GM23338 (cell line): ENCODE results near the gene KIF4B. TPM values are rescaled to one million over a fixed set of nuclear protein-coding genes. Genes with fewer than 3 reads are reported as not detected.
"Not testable (repeated sequence)": the region's sequence is repeated elsewhere in the genome, so short reads cannot be mapped to it uniquely, and the experiment has no call there.

ENCODE experiments used
- ATAC-seq: fragments of 200-7000 bp; cut with Tn5 transposase; 3 replicates; pipeline ENCODE4 v1.9.1; 2020
- DNase-seq: peaks from one replicate; pipeline ENCODE4 v3.0.0-alpha.2; 2015; ENCODE audit warnings: low spot score
- H2AFZ ChIP-seq: fragments of 200-600 bp; sonication (generic); 2 replicates; pipeline ENCODE4 v1.8.0; 2016; ENCODE audit warnings: antibody characterized with exemption, mild to moderate bottlenecking, moderate library complexity
- H3F3A ChIP-seq: fragments of 200-600 bp; sonication (generic); replicated peaks from 2 replicates; pipeline ENCODE4 v1.8.0; 2017; ENCODE audit warnings: antibody characterized with exemption, mixed run types, low read depth
- H3K27ac ChIP-seq: fragments of 200-600 bp; sonication (generic); 2 replicates; pipeline ENCODE4 v1.6.1; 2016; ENCODE audit warnings: low read depth
- H3K27me3 ChIP-seq: fragments of 200-600 bp; sonication (generic); 2 replicates; pipeline ENCODE4 v1.8.0; 2016; ENCODE audit warnings: mild to moderate bottlenecking, mixed run types, moderate library complexity; ENCODE audit not compliant: insufficient read depth
- H3K36me3 ChIP-seq: fragments of 200-600 bp; sonication (generic); 2 replicates; pipeline ENCODE4 v1.8.0; 2016; ENCODE audit warnings: mild to moderate bottlenecking; ENCODE audit not compliant: insufficient read depth
- H3K4me1 ChIP-seq: fragments of 200-600 bp; sonication (generic); 2 replicates; pipeline ENCODE4 v1.8.0; 2016; ENCODE audit warnings: mild to moderate bottlenecking, moderate library complexity; ENCODE audit not compliant: insufficient read depth
- H3K4me2 ChIP-seq: fragments of 200-600 bp; sonication (generic); 2 replicates; pipeline ENCODE4 v1.7.1; 2017; ENCODE audit warnings: mixed run types
- H3K4me3 ChIP-seq: fragments of 200-600 bp; sonication (generic); 2 replicates; pipeline ENCODE4 v1.6.1; 2016; ENCODE audit warnings: mixed run types
- H3K79me2 ChIP-seq: fragments of 200-600 bp; sonication (generic); replicated peaks from 2 replicates; pipeline ENCODE4 v1.8.0; 2017; ENCODE audit warnings: mild to moderate bottlenecking; ENCODE audit not compliant: insufficient read depth
- H3K9me2 ChIP-seq: fragments of 200-600 bp; sonication (generic); 2 replicates; pipeline ENCODE4 v1.8.0; 2017; ENCODE audit not compliant: insufficient read depth
- H4K20me1 ChIP-seq: fragments of 200-600 bp; sonication (generic); replicated peaks from 2 replicates; pipeline ENCODE4 v1.8.0; 2017; ENCODE audit warnings: mild to moderate bottlenecking; ENCODE audit not compliant: insufficient read depth
- H3K27ac Mint-ChIP-seq: 2 replicates; pipeline ENCODE4 v1.8.0; 2020; ENCODE audit warnings: inconsistent platforms, mild to moderate bottlenecking, moderate library complexity, mixed read lengths
- H3K27me3 Mint-ChIP-seq: 3 replicates; pipeline ENCODE4 v1.8.0; 2022; ENCODE audit warnings: low read depth, mild to moderate bottlenecking, moderate library complexity, mixed read lengths, inconsistent platforms; ENCODE audit not compliant: insufficient read depth, poor library complexity
- H3K36me3 Mint-ChIP-seq: 3 replicates; pipeline ENCODE4 v1.8.0; 2021; ENCODE audit warnings: low read depth, mild to moderate bottlenecking, inconsistent platforms, moderate library complexity, mixed read lengths
- H3K4me1 Mint-ChIP-seq: 3 replicates; pipeline ENCODE4 v1.8.0; 2020; ENCODE audit warnings: mild to moderate bottlenecking, inconsistent platforms, mixed read lengths
- H3K4me3 Mint-ChIP-seq: 3 replicates; pipeline ENCODE4 v1.8.0; 2021; ENCODE audit warnings: moderate library complexity, mild to moderate bottlenecking, inconsistent platforms, mixed read lengths
- H3K9me3 Mint-ChIP-seq: 3 replicates; pipeline ENCODE4 v1.8.0; 2020; ENCODE audit warnings: moderate library complexity, mild to moderate bottlenecking, inconsistent platforms, mixed read lengths
- CREB1 ChIP-seq: fragments of 250-450 bp; sonication (Bioruptor Pico); IDR thresholded peaks from 2 replicates; pipeline ENCODE4 v1.5.0; 2020; ENCODE audit warnings: low read depth, mild to moderate bottlenecking, moderate library complexity
- CTCF ChIP-seq, 2 experiments: fragments of 200-600 bp in 1 of 2; sonication (generic) in 1 of 2; conservative IDR thresholded peaks; 2 replicates each; pipeline versions ENCODE4 v1.5.1 to v1.6.1; 2016 to 2017; ENCODE audit warnings: antibody characterized with exemption in 2 of 2, low read depth in 2 of 2, mild to moderate bottlenecking in 2 of 2, moderate library complexity in 1 of 2
- EZH2 ChIP-seq: fragments of 200-600 bp; sonication (generic); IDR thresholded peaks from one replicate; pipeline ENCODE4 v1.8.0; 2017; ENCODE audit warnings: antibody characterized with exemption, mild to moderate bottlenecking, low read depth; ENCODE audit not compliant: unreplicated experiment
- JUNB ChIP-seq: IDR thresholded peaks from one replicate; pipeline ENCODE4 v1.6.1; 2016; ENCODE audit warnings: antibody characterized with exemption; ENCODE audit not compliant: unreplicated experiment
- POLR2AphosphoS5 ChIP-seq: IDR thresholded peaks from 2 replicates; pipeline ENCODE4 v1.6.1; 2016; ENCODE audit warnings: antibody characterized with exemption, low read depth
- REST ChIP-seq: IDR thresholded peaks from one replicate; pipeline ENCODE4 v1.6.1; 2018; ENCODE audit warnings: antibody characterized with exemption; ENCODE audit not compliant: unreplicated experiment
- STAT1 ChIP-seq: IDR thresholded peaks from one replicate; pipeline ENCODE4 v1.6.1; 2016; ENCODE audit warnings: antibody characterized with exemption; ENCODE audit not compliant: unreplicated experiment
- ZNF331 ChIP-seq: fragments of 250-450 bp; sonication (Bioruptor Pico); IDR thresholded peaks from 2 replicates; pipeline ENCODE4 v1.5.0; 2020; ENCODE audit warnings: low read depth, mild to moderate bottlenecking, moderate library complexity
- polyA plus RNA-seq: library from polyadenylated mRNA; unstranded; fragments of >200 nt; fragmentation: Nextera tagmentation; extraction: Ambion mirVana; gene quantifications from 2 replicates; pipeline ENCODE4 v1.2.1, GENCODE V29; 2016
- total RNA-seq: library from RNA; depleted of rRNA; stranded (reverse); fragments of >200 nt; shearing (Covaris generic); gene quantifications from 2 replicates; pipeline ENCODE4 v1.2.3, GENCODE V29; 2014
- TF ChIP-seq, protein P1 (sequence below): IDR thresholded peaks from 2 replicates; pipeline ENCODE4 v1.6.1; 2016; ENCODE audit warnings: antibody characterized with exemption

KIF4B gene
- total and polyA plus RNA-seq, 2 experiments from 2014 or later, result not detected

DNA sequence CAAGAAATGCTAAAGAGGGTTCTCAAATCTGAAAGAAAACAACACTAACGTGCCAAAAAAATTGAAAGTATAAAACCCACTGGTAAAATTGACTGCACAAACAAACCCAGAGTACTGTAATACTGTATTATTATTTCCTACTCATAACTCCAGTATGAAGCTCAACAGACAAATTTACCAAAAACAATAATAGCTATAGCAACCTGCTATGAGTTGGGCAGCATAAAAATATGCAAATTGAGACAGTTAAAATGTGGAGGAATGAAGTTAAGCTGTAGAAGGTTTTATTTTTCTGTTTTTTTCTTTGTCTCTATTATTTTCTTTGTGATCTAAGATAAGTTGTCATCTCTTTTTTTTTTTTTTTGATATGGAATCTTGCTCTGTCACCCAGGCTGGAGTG is 15.7 kb downstream of the KIF4B start:
- Histone ChIP-seq H3K36me3 (peaks cover 3% of the 10 kb centered on the region; the same call in 1 of the 2 replicates), H4K20me1 (no peaks in the 10 kb centered on the region), H3K27ac (no peak overlapping the region), H3K4me3 (no peak overlapping the region), H3K27me3 (no peaks in the 10 kb centered on the region), H3K4me2 (no peak overlapping the region), H3F3A (no peaks in the 10 kb centered on the region), H3K9me2 (no peaks in the 10 kb centered on the region), H3K4me1 (no peaks in the 10 kb centered on the region), H3K79me2 (no peaks in the 10 kb centered on the region), H2AFZ (no peak overlapping the region)
- Mint-ChIP-seq H3K27ac (no peak overlapping the region), H3K9me3 (no peaks in the 10 kb centered on the region), H3K4me3 (no peak overlapping the region), H3K4me1 (peaks cover 10% of the 10 kb centered on the region), H3K27me3 (no peaks in the 10 kb centered on the region), H3K36me3 (no peaks in the 10 kb centered on the region)
- ATAC-seq (no peak), DNase-seq (no peak)
- TF ChIP-seq EZH2 (no peak), CTCF (conservative IDR thresholded peaks at IDR 0.05; ENCODE audit: low read depth in 2 of 2) (no peak), CREB1 (CRISPR knock-in tag) (no peak), POLR2AphosphoS5 (no peak), JUNB (no peak), ZNF331 (CRISPR knock-in tag) (no peak), REST (no peak), STAT1 (no peak)
- TF ChIP-seq, protein P1, sequence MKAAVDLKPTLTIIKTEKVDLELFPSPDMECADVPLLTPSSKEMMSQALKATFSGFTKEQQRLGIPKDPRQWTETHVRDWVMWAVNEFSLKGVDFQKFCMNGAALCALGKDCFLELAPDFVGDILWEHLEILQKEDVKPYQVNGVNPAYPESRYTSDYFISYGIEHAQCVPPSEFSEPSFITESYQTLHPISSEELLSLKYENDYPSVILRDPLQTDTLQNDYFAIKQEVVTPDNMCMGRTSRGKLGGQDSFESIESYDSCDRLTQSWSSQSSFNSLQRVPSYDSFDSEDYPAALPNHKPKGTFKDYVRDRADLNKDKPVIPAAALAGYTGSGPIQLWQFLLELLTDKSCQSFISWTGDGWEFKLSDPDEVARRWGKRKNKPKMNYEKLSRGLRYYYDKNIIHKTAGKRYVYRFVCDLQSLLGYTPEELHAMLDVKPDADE, result no peak

GRCh38 chr5:155034145-155034744 is 20.7 kb downstream of the KIF4B start:
- not testable (repeated sequence) for H3K36me3 Mint-ChIP-seq, H3K27me3 ChIP-seq, H4K20me1 ChIP-seq, H3K27ac Mint-ChIP-seq, H3K4me1 Mint-ChIP-seq, H2AFZ ChIP-seq, H3K27ac ChIP-seq, H3K27me3 Mint-ChIP-seq, DNase-seq, H3K4me3 ChIP-seq, ATAC-seq, H3F3A ChIP-seq, H3K9me2 ChIP-seq, H3K36me3 ChIP-seq, H3K4me3 Mint-ChIP-seq, H3K4me1 ChIP-seq, H3K4me2 ChIP-seq, H3K9me3 Mint-ChIP-seq, H3K79me2 ChIP-seq

- H4K20me1 ChIP-seq, H3K27ac ChIP-seq, H3K27me3 ChIP-seq, H3K4me3 Mint-ChIP-seq, H3K27ac Mint-ChIP-seq, H3K4me3 ChIP-seq, H3K9me3 Mint-ChIP-seq, H3K4me1 ChIP-seq, H3K27me3 Mint-ChIP-seq, H3F3A ChIP-seq, H2AFZ ChIP-seq, H3K79me2 ChIP-seq, DNase-seq, H3K9me2 ChIP-seq, ATAC-seq, H3K36me3 Mint-ChIP-seq, H3K36me3 ChIP-seq, H3K4me2 ChIP-seq, H3K4me1 Mint-ChIP-seq: not testable (repeated sequence)
Measured at GRCh38 chr5:155035087-155035486, 21.5 kb downstream of the KIF4B start.
